ENCODE results near the gene SALL2.

DNA sequence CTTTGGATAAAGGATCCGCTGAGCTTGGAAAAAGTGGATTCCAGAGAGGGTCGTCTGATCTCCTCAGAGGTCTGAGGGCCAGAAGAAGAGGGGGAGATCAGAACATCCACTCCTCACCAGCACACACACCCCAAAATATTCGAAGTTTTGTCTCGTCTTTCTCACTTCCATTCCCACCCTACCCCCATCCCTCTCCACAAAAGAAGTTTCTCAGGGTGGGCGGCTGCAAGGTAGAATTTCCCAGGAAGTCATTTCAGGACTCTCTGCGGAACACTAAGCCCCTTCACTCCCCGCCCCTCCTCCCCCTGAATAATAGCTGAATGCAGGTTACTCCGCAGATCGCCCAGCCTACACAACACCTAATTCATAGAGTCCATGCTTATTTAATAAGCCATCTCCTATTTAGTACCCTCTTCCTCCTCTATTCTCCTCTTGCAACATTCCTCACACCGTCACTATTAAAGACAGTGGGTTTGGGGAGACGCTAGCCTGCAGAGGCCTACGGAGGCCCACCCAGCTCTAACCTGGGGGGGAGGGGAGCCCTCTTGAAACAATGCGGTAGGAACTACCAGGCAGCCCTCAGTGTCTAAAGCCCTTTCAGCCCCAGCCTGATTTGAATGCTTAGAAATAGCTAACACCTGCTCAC lies 649 bp upstream of the SALL2 start:
- TF ChIP-seq GABPA (IDR thresholded peaks at IDR 0.05; ENCODE audit: borderline replicate concordance, insufficient read depth, low read length) (no peak), POLR2AphosphoS5 (IDR thresholded peaks at IDR 0.05; ENCODE audit: low read depth, low read length) (peak; percentile 74; the same call in 1 of the 2 replicates), SP1 (IDR thresholded peaks at IDR 0.05; ENCODE audit: low read depth, low read length) (peak; percentile 73), POLR2A (IDR thresholded peaks at IDR 0.05; ENCODE audit: control extremely low read depth in 1 of 2, low read depth in 2 of 2, low read length in 2 of 2) (peak; percentile 47 to 65), CBX8 (IDR thresholded peaks at IDR 0.05; ENCODE audit: borderline replicate concordance, low read depth, low read length) (no peak)
- TF ChIP-seq, protein P1, sequence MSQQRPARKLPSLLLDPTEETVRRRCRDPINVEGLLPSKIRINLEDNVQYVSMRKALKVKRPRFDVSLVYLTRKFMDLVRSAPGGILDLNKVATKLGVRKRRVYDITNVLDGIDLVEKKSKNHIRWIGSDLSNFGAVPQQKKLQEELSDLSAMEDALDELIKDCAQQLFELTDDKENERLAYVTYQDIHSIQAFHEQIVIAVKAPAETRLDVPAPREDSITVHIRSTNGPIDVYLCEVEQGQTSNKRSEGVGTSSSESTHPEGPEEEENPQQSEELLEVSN (IDR thresholded peaks at IDR 0.05) = no peak
- TF ChIP-seq, protein P2, sequence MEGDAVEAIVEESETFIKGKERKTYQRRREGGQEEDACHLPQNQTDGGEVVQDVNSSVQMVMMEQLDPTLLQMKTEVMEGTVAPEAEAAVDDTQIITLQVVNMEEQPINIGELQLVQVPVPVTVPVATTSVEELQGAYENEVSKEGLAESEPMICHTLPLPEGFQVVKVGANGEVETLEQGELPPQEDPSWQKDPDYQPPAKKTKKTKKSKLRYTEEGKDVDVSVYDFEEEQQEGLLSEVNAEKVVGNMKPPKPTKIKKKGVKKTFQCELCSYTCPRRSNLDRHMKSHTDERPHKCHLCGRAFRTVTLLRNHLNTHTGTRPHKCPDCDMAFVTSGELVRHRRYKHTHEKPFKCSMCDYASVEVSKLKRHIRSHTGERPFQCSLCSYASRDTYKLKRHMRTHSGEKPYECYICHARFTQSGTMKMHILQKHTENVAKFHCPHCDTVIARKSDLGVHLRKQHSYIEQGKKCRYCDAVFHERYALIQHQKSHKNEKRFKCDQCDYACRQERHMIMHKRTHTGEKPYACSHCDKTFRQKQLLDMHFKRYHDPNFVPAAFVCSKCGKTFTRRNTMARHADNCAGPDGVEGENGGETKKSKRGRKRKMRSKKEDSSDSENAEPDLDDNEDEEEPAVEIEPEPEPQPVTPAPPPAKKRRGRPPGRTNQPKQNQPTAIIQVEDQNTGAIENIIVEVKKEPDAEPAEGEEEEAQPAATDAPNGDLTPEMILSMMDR (IDR thresholded peaks at IDR 0.05; ENCODE audit: control extremely low read depth in 1 of 3, insufficient read depth in 1 of 3, low read depth in 1 of 3, low read length in 3 of 3) = no peak
